22Rv1 (cell line): ENCODE results near the gene GTF2E1.

ENCODE experiments used
- ZFX ChIP-seq: fragments of 450-650 bp; IDR thresholded peaks from 2 replicates; pipeline ENCODE4 v1.6.1; 2017; ENCODE audit warnings: antibody characterized with exemption, borderline replicate concordance
- TF ChIP-seq, protein P1 (sequence below): fragments of 450-650 bp; IDR thresholded peaks from 2 replicates; pipeline ENCODE4 v1.5.1; 2017; ENCODE audit warnings: mild to moderate bottlenecking

DNA sequence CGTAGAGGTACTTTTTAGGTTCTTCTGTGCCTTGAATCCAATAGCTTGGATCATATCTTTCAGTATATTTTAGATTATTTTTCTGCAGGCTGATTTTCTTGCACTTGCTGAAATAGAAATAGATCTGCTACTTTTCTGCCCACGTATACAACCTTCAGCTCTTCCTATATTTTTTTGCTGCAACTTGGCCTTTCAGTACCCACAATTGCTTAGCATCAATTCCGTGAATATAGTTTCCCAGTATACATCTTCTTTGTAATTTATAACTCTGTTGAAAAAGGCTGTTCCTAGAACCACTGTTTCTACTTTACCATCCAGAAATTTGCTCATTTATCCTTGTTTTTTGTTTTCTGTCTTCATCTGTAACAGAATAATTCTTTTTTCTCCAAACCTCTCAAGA is 36.2 kb downstream of the GTF2E1 start:
- TF ChIP-seq, protein P1, sequence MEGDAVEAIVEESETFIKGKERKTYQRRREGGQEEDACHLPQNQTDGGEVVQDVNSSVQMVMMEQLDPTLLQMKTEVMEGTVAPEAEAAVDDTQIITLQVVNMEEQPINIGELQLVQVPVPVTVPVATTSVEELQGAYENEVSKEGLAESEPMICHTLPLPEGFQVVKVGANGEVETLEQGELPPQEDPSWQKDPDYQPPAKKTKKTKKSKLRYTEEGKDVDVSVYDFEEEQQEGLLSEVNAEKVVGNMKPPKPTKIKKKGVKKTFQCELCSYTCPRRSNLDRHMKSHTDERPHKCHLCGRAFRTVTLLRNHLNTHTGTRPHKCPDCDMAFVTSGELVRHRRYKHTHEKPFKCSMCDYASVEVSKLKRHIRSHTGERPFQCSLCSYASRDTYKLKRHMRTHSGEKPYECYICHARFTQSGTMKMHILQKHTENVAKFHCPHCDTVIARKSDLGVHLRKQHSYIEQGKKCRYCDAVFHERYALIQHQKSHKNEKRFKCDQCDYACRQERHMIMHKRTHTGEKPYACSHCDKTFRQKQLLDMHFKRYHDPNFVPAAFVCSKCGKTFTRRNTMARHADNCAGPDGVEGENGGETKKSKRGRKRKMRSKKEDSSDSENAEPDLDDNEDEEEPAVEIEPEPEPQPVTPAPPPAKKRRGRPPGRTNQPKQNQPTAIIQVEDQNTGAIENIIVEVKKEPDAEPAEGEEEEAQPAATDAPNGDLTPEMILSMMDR, result no peak
- no peak for TF ChIP-seq ZFX
